ENCODE measurements around the gene SPOCD1.

DNA sequence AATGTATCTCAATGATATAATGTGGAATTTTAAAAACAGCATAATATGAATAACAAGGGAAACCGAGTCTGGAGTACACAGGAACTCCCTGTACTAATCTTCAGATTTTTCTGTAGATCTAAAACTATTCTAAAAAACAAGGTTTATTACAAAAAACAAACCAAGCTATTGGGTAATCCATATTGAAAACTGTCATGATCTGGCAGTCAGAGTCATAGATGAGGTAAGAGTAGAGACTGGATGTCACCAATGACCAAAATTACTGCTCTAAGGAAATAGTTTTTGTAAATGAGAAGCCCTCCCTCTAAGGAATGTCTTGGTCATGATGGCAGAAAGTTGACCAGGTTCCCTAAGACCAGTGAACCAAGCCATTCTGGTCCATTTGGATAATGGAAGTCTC is 2.4 kb upstream of the SPOCD1 start:
- TF ChIP-seq POLR2A (IDR thresholded peaks at IDR 0.05; ENCODE audit: low read depth, low read length) (no peak), POLR2AphosphoS5 (IDR thresholded peaks at IDR 0.05; ENCODE audit: low read depth, low read length) (no peak)
